A673 (cell line): ENCODE measurements around the gene RNF41. TPM values are rescaled to one million over a fixed set of nuclear protein-coding genes. Genes with fewer than 3 reads are reported as not detected.

ENCODE experiments used
- Bru-seq: library from RNA; stranded (reverse); fragments of 400-500 nt; gene quantifications from one replicate; lab custom pipeline; 2021; lab: Mats Ljungman, UMichigan
- BruChase-seq, 2 experiments: library from RNA; stranded (reverse); fragments of 400-500 nt; gene quantifications; one replicate each; lab custom pipeline; 2021; lab: Mats Ljungman, UMichigan
- BruUV-seq: library from RNA; stranded (reverse); fragments of 400-500 nt; replicated peaks from 2 replicates; lab custom pipeline; 2021; lab: Mats Ljungman, UMichigan
- CTCF ChIA-PET: fragments of 300-600 bp; sonication (Branson Sonifier 250); formaldehyde crosslinking; loops from one replicate; lab custom pipeline; 2022; ENCODE audit warnings: antibody characterized with exemption; lab: Charles Lee
- POLR2A ChIA-PET: fragments of 300-600 bp; sonication (Branson Sonifier 250); formaldehyde crosslinking; loops from one replicate; lab custom pipeline; 2022; ENCODE audit warnings: antibody characterized with exemption; ENCODE audit not compliant: low non-redundant PET; lab: Charles Lee
- DNase-seq: peaks from one replicate; pipeline ENCODE4 v3.0.0-alpha.2; 2015; ENCODE audit warnings: low spot score
- H3K27ac ChIP-seq: fragments of 200-600 bp; sonication (generic); 2 replicates; pipeline ENCODE4 v1.5.1; 2016; ENCODE audit warnings: mixed run types, low read depth, mild to moderate bottlenecking, mixed read lengths, antibody characterized with exemption, low read length; ENCODE audit not compliant: poor library complexity, severe bottlenecking
- H3K27me3 ChIP-seq: fragments of 200-600 bp; sonication (generic); replicated peaks from 2 replicates; pipeline ENCODE4 v1.6.1; 2017; ENCODE audit warnings: mixed run types, low read depth, mild to moderate bottlenecking, mixed read lengths, antibody characterized with exemption, low read length; ENCODE audit not compliant: insufficient read depth, poor library complexity
- H3K36me3 ChIP-seq: fragments of 200-600 bp; sonication (generic); 2 replicates; pipeline ENCODE4 v1.6.1; 2016; ENCODE audit warnings: mixed run types, mild to moderate bottlenecking, mixed read lengths, antibody characterized with exemption, low read length; ENCODE audit not compliant: insufficient read depth, poor library complexity, severe bottlenecking
- H3K4me1 ChIP-seq: fragments of 200-600 bp; sonication (generic); 2 replicates; pipeline ENCODE4 v1.6.1; 2017; ENCODE audit warnings: mixed run types, mild to moderate bottlenecking, mixed read lengths, antibody characterized with exemption, low read length; ENCODE audit not compliant: insufficient read depth, poor library complexity, severe bottlenecking
- H3K4me3 ChIP-seq: fragments of 200-600 bp; sonication (generic); 2 replicates; pipeline ENCODE4 v1.5.1; 2016; ENCODE audit warnings: low read depth, mixed run types, mild to moderate bottlenecking, mixed read lengths, low read length; ENCODE audit not compliant: poor library complexity, severe bottlenecking
- H3K9me3 ChIP-seq: fragments of 200-600 bp; sonication (generic); 2 replicates; pipeline ENCODE4 v1.6.1; 2016; ENCODE audit warnings: mixed run types, low read depth, mild to moderate bottlenecking, mixed read lengths, antibody characterized with exemption, low read length; ENCODE audit not compliant: poor library complexity, severe bottlenecking
- CTCF ChIP-seq: fragments of 300-800, 200-600 bp; sonication (generic); conservative IDR thresholded peaks from 2 replicates; pipeline ENCODE4 v1.5.1; 2017; ENCODE audit warnings: low read depth, mild to moderate bottlenecking, antibody characterized with exemption, low read length, moderate library complexity, mixed read lengths
- EZH2 ChIP-seq: fragments of 200-600 bp; sonication (generic); IDR thresholded peaks from 2 replicates; pipeline ENCODE4 v1.6.1; 2017; ENCODE audit warnings: borderline replicate concordance, low read depth, mild to moderate bottlenecking, mixed read lengths, antibody characterized with exemption, low read length; ENCODE audit not compliant: poor library complexity, severe bottlenecking
- intact Hi-C: fragments of 100-400 bp; cut with micrococcal nuclease; formaldehyde crosslinking; loops from one replicate; pipeline ENCODE4 v1.10.0; 2022; ENCODE audit not compliant: unreplicated experiment
- long read RNA-seq: library from polyadenylated mRNA; stranded (forward); transcript quantifications from one replicate; pipeline ENCODE4 v2.0.0, GENCODE V29; 2022
- total RNA-seq: library from RNA; stranded (reverse); gene quantifications from 2 replicates; pipeline ENCODE4 v1.2.3, GENCODE V29; 2021

The RNF41 gene
- total RNA-seq (48.1 and 49.5 TPM in 2 replicates), Bru-seq, nascent RNA (percentile 65 among the genes with signal in this experiment), BruChase-seq, experiment 1, labeled RNA remaining after a 2-hour chase (percentile 78 among the genes with signal in this experiment), BruChase-seq, experiment 2, labeled RNA remaining after a 6-hour chase (percentile 79 among the genes with signal in this experiment)
- long read RNA-seq, full-length matches to known transcripts = 48 of 72 reads
- long read RNA-seq, partial matches to known transcripts = 14 of 72 reads
- long read RNA-seq, other reads (novel, unspliced or antisense) = 10 of 72 reads

- H3K4me1 ChIP-seq = peaks cover 5% of the 10 kb centered on the region
- CTCF ChIA-PET = interaction anchor here (2.2 to 2.3 kb wide), 2 partner anchors 15 to 32 kb away, joined by 16 to 17 read pairs; partner anchors contain the start of gene SMARCC2
- peak; percentile 97 for DNase-seq
- peak within 1 kb of the TSS; percentile 78 for H3K4me3 ChIP-seq
- intact Hi-C loops = loop anchor here (2.0 to 5.0 kb wide), 2 partner anchors 35 to 103 kb away; partner anchors contain the start of genes ANKRD52 and ZC3H10
- no peaks in the 10 kb centered on the region for H3K27me3 ChIP-seq
- TF ChIP-seq CTCF (no peak), EZH2 (no peak)
- no peaks in the 10 kb centered on the region for H3K36me3 ChIP-seq
- peak within 1 kb of the TSS; percentile 90 for H3K27ac ChIP-seq
- POLR2A ChIA-PET = interaction anchor here (0.5 to 0.7 kb wide), 4 partner anchors 16 to 1831 kb away, joined by 3 to 18 read pairs (median 8); no protein-coding TSS in a partner anchor
- no peaks in the 10 kb centered on the region for H3K9me3 ChIP-seq
- BruUV-seq = TSS peak; percentile 35
Measured at GRCh38 chr12:56221757-56222530, at the start of gene RNF41. TSS of gene RNF41 (minus strand) at chr12:56221922. CDS start at chr12:56214047, 7,875 bp downstream.

- ChIA-PET POLR2A (no interaction called here), CTCF (interaction anchor here (0.6 kb wide), 1 partner anchor 45 kb away, joined by 3 read pairs; the partner anchor contains the start of gene CNPY2)
- DNase-seq = peak; percentile 45
- Histone ChIP-seq H3K27ac (no peak overlapping the region), H3K4me3 (no peak overlapping the region), H3K36me3 (peaks cover 51% of the 10 kb centered on the region), H3K27me3 (no peaks in the 10 kb centered on the region), H3K9me3 (no peaks in the 10 kb centered on the region), H3K4me1 (peaks cover 3% of the 10 kb centered on the region)
- no TSS peak for BruUV-seq
- intact Hi-C loops = loop anchor here (1.0 kb wide), 1 partner anchor 114 kb away; no protein-coding TSS in a partner anchor
- TF ChIP-seq CTCF (peak; percentile 57), EZH2 (no peak)
Measured at GRCh38 chr12:56271031-56271430, 49.3 kb upstream of the RNF41 start.

- TF ChIP-seq EZH2 (no peak), CTCF (no peak)
- CTCF ChIA-PET = interaction anchor here (1.0 kb wide), 2 partner anchors 9 to 49 kb away, joined by 3 to 5 read pairs; partner anchors contain the start of genes ANKRD52 and CNPY2
- no TSS peak for BruUV-seq
- H3K36me3 ChIP-seq = peaks cover 19% of the 10 kb centered on the region
- intact Hi-C loops = no loop called here
- no peaks in the 10 kb centered on the region for H3K9me3 ChIP-seq
- peak overlapping the region; percentile 86 for H3K27ac ChIP-seq
- peaks cover 3% of the 10 kb centered on the region for H3K4me1 ChIP-seq
- peak overlapping the region; percentile 70 for H3K4me3 ChIP-seq
- POLR2A ChIA-PET = no interaction called here
- DNase-seq = no peak
- no peaks in the 10 kb centered on the region for H3K27me3 ChIP-seq
Measured at GRCh38 chr12:56267443-56268071, 45.8 kb upstream of the RNF41 start.
